GM21737 (cell line): Measurements from ENCODE around the gene ATP11A.
"Not testable (repeated sequence)": the region's sequence is repeated elsewhere in the genome, so short reads cannot be mapped to it uniquely, and the experiment has no call there.

Experiments used
- ATAC-seq: cut with Tn5 transposase; IDR thresholded peaks from one replicate; pipeline ENCODE4 v1.9.1; 2021; ENCODE audit warnings: mild to moderate bottlenecking, moderate library complexity; ENCODE audit not compliant: unreplicated experiment

ATP11A gene

DNA sequence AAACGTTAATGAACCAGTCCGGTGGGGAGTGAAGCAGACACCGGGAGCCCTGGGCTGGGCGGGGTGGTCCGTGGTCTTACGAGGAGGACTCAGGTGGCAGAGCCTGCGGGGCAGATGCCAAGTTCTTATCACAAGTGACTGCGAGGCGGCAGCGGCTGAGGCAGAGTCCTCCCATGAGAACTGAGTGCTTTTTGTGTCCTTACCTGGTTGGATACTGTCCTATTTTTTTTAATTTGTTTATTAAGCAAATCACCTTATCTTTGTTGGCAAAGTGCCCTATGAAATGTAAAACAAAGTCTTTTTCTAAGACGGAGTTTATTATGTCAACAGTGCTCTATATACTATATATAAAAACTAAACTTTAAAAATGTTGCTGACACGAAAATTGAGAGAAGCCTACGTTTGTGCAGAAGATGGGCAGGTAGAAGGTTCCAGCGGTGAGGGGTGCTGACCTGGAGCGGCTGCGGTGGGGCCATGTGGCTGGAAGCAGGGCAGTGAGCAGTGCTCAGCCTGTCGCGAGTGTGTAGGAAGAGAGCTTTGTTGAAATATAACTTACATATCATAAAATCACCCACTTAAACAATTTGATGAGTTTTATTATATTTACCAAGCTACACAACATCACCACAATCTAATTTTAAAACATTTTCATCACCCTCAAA lies 82.2 kb downstream of the ATP11A start:
- no peak for ATAC-seq

DNA sequence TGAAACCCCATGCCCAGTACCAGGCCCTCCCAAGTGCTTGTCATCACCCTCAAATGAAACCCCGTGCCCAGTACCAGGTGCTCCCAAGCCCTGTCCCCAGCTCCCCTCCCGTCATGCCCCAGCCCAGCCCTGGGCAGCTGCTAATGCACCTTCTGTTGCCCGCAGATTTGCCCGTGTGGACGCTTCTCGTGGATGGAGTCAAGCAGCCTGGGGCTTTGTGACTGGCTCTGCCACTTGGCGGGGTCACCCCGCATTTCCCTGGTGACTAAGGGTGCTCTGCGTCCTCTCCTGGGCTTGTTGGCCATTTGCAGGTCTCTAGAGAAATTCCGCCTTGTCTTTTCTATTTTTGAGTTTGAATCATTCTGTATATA lies 82.7 kb downstream of the ATP11A start:
- no peak for ATAC-seq

DNA sequence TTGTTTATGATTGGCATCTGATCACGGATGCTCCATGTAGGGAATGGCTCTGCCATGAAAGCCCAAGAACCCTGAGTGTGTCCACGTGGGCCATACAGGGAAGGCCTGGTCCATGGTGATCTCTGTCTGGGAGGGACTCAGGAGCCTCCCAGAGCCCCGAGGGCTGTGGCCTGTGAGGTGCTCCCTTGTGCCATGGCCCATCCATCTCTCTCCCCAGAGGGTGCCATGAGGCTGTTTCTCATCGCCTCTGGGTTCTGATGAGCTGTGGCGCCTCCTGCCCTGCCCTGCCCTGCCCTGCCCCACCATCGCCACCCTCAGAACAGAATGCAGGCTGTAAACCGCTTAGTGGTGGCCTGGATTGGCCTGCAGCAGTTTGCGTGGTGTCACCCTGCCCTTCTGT lies 83.1 kb downstream of the ATP11A start:
- no peak for ATAC-seq

DNA sequence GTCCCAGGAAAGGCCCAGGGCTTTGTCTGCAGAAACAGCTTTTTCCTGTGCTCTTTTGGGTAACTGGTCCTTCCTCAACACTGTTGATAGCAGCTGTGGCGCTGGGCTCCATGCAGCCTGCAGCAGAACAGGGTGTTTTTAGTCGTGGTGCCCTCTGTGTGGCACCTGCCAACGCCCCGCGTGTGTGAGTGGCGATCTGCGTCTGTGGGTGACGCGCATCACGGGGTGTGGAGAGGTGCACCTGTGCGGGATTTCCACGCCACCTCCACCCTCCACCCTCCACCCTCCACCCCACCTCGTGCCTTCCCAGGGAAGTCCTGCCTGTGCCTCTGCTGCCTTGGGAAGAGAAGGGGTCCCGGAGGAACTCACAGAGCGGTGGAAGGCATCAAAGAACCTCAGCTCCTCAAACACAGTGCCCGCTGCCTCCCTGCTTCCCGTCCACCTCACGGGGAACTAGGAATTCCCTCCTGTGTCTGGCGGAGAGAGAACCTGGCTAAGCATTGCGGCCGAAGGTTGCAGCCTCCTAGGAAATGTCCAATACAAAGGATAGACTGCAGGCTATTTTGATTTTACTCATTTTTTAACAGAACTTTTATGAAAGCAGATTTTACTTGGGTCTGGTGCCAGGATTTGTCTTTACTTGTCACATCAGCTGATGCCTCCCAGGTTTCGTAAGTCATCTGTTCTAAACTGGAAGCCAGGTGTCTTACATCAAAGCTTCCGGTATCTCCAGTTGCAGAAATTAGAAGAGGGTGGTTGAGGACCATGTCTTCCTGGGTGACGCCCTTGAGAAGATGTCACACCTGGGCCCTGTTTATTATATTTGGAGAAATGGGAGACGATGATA lies 84.0 kb downstream of the ATP11A start:
- ATAC-seq = no peak

DNA sequence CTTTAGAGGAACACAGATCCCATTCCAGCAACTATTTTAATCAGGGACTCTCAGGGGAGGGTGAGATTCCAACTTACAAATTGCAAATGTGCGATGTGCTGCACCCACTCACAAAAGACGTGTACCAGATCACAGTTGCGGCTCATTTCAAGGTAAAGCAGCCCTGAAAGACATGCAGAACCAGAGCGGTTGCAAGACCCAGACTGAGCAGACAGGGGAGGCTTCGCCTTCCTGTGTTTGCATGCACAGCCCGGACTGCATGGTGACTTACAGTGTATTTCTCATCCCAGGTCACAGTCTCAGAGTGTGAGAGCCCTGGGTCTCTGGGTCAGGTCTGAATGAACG lies 84.6 kb downstream of the ATP11A start:
- ATAC-seq = no peak

DNA sequence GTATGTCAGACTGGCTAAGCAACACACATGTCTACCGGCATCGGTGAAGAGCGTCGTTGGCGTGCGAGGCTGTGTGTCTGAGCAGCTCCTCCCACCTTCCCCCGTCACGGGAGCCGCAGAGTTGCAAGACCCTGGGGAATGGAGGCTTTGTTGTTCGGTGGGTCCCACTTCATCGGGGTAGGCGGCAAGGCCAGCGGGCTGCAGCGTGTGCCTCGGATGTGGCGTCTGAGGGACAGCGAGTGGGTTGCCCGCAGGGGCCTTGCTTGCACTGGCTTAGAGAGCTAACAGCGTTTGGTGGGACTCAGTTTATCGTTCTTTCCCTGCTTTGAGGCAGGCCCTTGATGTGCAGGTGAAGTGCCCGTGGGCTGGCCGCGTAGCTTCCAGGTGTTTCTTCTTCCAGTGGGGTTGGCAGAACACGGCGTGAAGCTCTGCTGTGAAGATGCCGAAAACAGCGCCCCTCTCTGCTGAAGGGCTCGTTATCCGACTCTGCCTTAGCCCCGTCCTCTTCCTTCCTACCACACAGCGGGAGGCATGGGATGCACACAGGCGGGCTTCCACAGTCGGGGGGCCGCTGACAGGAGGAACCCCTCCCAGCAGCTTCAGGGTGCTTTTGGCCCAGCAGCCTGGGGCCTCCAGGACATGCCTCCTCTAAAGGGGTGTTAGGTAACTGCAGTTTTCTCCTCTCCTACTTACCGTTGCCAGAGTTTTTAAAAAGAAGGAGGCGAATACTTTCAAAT lies 85.2 kb downstream of the ATP11A start:
- ATAC-seq = no peak

DNA sequence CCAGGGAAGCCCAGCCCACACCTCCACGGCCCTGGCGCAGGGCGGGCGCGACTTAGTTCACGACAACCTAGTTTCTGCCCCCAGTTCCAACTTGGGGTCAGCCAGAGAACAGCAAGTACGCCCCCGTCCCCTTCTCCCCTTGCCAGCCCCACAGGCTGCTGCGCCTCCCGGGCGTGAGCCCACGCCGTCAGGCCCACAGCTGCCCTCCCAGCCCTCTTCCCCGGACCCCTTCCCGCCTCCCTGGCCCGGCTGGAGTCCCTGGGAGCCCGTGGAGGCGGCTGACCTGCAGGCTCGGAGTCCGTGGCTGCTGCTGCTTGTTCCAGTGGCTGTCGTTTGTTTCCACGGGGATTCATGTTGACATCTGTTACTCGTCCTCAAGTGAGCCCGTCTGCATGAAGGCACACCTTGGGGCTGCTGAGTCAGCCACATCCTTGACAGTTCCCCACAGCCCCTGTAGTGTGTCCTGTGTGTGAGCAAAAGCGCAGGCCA lies 86.0 kb downstream of the ATP11A start:
- ATAC-seq = no peak

DNA sequence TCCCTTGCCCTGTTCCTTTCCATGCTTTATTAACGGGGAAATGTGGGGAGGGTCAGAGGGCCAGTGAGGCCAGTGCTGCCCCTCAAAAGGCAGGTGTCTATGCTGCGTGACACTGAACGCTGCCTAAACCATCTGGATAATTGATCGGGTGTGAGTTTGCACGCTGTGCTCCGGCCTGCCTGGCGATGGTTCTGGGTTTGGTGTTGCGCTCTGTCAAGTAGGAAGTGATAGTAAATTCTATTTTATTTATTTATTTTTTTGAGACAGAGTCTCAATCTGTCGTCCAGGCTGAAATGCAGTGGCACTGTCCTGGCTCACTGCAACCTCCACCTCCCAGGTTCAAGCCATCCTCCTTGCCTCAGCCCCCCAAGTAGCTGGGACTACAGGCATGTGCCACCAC lies 86.5 kb downstream of the ATP11A start:
- ATAC-seq = no peak

DNA sequence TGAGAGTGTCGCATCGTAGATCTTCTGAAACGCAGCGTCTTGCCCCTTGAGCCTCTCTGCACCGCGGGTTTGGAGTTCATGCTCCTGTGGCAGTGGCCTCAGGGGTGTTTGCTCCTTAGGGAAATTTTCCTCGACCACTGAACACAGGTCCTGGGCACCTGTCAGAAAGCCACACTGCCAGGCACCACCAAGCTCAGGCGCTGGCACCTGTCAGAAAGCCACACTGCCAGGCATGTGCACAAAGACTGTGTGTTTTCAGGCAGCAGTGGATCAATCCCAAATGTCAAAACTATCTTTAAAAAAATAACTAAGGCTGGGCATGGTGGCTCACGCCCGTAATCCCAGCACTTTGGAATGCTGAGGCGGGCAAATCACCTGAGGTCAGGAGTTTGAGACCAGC lies 87.1 kb downstream of the ATP11A start:
- ATAC-seq = no peak

DNA sequence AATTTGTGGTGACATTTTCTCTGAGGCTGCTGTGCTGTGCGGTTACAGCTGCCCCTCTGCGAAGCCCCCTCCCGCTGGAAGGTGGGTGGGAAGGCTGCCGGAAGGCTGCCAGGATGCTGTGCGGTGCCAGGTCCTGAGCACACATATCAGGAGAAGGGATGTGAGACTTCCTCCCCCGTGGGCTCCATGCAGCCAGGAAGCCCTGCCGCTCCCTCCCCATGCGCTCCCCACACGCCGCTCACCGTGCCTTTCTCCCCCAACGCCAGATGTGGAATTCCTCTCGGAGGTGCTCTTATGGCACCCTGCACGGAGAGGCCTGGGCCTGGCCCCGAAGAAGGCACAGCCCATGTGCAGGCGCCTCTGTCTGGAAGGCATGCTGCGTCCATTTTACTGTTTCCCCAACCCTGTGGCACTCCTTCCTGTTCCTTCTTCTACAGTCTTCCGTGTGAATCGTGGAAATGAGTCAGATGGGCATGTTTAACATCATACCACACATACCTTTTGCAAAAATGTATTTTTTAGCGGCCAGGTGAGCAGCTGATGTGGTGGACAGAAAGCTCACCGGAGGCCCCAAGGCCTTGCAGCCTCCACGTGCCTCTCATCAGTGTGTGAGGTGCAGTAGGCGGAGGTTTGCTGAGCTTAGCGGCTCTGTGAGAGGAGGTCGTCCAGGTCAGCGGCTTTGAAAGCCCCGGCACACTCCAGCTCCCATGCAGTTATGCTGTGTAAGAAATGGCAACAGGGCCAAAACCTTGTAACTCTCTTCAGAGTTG lies 88.0 kb downstream of the ATP11A start:
- no peak for ATAC-seq

DNA sequence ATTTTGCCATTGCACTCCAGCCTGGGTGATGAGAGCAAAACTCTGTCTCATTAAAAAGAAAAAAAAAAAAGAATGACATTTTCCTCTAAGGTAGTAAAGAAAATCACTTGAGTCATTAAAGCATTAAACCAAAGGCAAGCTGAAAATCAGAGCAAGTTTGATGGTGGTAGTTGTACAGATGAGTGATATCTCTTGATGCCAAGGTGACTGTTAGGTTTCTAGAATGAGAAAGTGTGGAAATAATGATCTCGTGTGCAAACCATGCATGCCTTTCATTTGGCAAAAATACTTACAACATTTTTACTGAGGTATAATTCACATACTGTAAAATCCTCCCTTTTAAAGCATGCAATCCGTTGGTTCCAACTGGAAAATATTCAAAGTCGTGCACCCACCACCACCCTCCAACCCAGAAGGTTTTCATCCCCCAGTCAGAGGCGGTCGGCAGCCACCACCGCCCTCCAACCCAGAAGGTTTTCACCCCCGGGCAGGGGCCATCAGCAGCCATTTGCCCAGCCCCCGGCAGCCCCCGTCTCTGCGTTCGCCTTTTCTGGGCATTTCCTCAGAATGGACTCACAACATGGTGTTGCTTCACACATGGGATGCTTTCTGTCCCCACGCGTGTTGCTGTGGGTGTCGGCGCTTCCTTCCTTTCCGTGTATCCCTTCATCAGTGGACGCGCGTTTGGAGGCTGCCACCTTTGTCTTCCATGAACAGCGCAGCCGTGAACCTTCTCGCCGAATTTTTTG lies 90.2 kb downstream of the ATP11A start:
- ATAC-seq = no peak

DNA sequence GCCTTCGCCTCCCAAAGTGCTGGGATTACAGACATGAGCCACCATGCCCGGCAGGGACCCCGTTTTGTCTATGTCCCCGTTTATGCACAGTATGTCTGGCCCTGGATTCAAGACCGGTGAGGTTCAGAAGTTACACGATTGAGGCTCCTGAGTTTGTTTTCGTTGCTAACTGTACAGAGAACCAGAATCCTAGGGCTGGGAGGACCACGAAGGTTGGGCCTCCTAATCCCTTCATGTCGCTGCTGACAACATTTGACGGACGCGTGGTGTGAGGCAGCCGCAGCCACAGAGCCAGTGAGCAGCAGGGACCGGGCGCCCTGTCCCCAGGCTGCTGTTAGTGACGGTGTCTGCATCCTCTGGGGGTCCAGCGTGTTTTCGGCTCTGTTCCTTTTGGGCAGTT lies 91.4 kb downstream of the ATP11A start:
- ATAC-seq = no peak

DNA sequence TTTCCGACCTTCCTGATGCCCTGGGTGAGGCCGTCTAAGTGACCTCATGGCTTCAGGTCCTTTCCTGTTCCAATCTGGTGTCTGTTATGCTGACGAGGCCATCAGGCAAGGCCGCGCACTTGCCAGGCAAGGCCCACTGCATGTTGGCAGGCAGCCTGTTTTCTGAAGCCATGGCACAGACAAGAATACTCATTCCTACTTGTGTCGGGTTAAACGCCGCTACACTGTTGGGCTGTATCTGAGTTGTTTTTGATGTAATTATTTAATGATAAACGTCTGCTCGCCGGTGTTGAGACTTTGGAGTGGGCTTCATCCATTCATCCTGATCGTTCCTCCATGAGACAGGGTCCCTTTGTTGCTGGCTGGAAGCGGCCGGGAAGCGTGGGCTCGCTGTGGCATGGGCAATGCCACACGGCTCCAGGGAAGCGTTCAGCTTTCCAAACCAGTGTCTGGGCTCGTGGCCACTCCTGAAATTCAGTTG lies 92.1 kb downstream of the ATP11A start:
- ATAC-seq = no peak

DNA sequence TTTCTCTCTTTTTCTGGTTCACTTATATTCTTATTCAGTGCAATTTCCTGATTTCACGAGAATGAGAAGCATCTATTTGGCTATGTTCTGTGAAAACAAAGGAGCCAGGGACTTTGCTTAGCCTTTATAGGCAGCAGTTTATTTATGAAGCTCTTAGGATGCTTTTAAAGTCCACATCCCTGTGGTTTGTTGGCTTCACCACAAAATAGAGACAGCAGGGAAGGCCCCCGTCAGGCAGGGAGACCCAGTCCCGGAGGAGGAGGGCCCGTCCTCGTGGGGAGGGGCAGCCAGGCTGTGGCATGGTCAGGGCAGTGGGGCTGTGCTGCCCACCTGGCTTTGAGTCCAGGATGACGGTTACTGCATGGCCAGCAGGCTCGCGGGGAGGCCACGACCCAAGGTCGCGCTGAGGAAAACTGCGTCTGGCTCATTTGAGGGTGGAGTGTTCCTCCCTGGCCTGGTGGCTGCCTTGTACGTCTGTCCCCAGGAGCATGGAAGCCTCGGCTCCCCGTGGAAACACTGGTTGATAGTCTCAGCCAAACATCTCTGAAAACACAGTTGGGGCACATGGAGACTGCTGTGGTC lies 92.7 kb downstream of the ATP11A start:
- ATAC-seq = no peak

DNA sequence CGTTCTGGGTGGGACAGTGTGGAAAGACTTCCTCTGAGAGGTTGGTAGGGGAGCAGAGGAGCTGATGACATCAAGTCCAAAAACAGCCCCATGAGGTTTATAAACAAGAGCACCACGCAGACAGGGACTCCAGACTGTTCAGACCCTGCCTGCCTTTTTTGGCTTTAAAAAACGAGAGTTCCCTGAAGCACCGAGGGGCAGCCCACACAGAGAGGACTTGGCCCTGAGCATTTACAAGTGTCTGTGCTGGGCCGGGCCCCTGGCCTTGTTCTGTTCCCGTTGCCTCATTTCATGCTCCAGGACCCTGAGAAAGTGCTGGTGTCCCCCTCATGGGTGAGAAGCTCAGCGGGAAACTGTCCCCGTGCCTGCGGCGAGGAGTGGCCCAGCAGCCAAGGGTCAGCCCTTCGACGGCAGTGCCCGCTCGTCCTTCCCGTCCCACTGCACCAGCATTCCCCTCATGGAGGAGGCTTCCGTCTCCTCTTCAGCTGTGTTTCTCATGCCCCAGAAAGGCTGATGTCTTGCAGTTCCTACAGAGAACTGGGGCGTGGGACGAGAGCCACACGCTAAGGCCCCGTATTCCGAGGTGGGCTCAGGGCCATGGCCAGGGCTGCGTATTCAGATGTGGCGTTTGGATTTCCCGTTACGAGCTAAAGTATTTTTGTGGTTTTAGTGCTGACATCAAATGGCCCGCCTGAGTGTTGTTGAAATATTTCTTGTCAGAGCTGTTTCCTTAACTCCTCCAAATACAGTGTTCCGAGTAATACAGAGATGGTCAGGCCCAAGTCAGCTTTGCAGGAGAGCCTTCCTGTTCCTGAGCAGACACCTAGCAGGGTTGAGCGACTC lies 93.5 kb downstream of the ATP11A start:
- no peak for ATAC-seq

DNA sequence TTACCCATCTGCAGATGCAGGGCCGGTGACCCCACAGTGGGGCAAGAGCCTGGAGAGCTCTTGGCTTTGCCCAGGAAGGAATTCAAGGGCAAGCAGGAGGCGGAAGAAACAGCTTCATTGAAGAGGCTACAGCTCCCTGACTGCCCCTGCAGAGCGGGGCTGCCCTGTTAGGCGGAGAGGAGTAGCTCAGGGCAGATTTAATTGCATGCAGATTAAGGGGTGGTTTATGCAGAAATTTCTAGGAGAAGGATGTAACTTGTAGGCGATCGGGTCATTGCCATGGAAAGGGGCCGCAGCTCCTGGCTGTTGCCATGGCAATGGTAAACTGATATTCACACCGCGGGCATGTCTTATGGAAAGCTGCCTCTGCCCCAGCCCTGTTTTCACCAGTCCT lies 94.1 kb downstream of the ATP11A start:
- ATAC-seq = no peak

DNA sequence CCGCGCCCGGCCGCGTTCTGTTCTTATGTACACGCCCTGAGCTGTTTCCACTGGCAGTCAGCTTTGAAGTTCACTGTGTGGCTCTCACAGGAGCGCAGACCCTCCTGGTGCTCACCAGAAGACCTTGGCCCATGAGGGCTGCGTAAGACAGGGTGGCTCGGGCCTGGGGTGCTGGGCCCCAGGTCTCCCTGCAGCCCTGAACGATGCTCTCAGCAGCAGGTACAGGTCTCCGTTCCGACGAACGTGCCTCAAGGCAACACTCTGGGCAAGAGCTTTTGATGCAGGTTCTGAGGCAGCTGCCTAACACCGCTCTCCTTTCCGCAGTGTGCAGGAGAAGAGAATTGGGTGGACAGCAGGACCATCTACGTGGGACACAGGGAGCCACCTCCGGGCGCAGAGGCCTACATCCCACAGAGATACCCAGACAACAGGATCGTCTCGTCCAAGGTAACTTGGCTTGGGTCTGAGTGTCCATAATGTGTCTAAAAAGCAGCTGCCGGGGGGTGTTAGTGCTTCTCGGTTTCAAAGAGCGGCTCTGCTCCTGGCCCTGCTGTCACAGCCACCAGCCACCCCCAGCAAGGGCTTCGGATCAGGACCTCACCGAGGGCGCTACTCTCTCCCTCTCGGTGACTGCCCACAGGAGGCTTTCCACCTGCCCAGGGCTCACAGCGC lies 95.1 kb downstream of the ATP11A start:
- ATAC-seq = no peak

DNA sequence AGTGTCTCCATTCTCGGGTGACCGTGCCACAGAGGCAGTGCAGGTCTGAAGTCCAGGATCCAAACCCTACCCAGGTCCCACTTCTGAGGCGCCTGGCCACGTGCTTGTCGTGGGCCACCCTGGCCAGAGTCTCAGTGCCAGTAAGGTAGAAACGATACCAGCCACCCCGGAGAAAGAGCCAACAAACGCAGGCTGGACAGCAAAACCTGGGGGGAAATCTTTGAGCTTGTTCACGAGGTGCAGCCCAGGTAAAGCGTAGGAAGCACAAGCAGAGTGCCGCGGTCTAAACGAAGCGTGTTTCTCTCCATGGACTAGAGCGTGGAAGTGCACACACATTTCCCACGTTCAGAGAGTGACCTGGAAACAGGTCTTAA lies 95.6 kb downstream of the ATP11A start:
- no peak for ATAC-seq

DNA sequence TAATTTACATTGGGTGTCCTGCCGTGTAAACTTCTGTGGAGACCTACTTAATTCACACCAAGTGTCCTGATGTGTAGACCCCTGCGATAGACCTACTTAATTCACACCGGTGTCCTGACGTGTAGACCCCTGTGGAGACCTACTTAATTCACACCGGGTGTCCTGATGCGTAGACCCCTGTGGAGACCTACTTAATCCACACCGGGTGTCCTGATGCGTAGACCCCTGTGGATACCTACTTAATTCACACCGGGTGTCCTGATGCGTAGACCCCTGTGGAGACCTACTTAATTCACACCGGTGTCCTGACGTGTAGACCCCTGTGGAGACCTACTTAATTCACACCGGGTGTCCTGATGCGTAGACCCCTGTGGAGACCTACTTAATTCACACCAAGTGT lies 97.0 kb downstream of the ATP11A start:
- ATAC-seq = not testable (repeated sequence)
